RKO (cell line): ENCODE data around the gene LGALS14.
"Not testable (repeated sequence)": the region's sequence is repeated elsewhere in the genome, so short reads cannot be mapped to it uniquely, and the experiment has no call there.

ENCODE experiments used
- DNase-seq: peaks from one replicate; pipeline ENCODE4 v3.0.0-alpha.2; 2016; ENCODE audit warnings: low spot score

LGALS14 gene

DNA sequence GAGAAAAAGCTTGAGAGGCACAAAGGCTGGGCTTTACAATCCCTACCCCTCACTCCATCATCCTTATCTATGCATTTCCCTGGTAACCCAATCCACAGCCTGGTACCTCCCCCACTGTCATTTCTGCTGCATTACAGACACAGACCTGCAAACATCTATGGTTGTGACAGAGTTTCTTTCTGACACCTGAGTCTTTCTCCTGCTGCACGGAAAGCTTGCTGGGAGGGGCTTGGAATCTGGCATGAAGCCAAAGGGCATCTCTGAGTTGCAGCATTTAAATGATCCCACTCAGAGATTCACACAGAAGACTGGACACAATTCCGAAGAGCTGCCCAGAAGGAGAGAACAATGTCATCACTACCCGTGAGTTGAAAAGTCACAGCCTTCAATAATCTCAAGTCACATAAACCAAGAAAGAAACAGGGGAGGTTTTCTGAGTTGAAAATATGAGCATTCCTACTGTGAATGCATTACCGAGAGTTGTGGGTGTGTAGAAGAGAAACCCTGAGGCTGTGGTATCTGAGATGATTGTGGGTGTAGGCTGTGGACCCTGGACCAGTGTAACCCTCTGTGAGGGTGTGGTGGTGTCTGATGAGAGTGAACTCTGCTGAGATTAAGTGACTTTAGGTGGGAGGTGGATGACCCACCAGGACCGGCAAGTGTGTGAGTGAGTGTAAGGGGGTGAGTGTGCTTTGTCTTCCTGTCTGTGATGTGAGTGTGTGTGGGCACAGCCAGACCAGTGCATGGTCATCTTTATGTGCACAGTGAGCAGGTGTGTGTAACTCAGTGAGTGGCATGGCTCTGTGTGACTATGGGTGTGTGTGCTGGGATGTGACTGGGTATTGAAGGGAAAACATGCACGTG, at the start of gene LGALS14:
Gene LGALS14 (plus strand): TSS at position 301 of the 864 bp plus-strand sequence. CDS start 48 bp downstream, at position 349.
- no peak for DNase-seq

- DNase-seq, result no peak
Observed at GRCh38 chr19:39655613-39656012, 48.7 kb upstream of the LGALS14 start, which contains the start of gene LGALS16. Gene LGALS16, plus strand, starts transcription at chr19:39655913. Its CDS starts 49 bp downstream, at chr19:39655962.

GRCh38 chr19:39659791-39660190, 44.5 kb upstream of the LGALS14 start:
- no peak for DNase-seq

DNA sequence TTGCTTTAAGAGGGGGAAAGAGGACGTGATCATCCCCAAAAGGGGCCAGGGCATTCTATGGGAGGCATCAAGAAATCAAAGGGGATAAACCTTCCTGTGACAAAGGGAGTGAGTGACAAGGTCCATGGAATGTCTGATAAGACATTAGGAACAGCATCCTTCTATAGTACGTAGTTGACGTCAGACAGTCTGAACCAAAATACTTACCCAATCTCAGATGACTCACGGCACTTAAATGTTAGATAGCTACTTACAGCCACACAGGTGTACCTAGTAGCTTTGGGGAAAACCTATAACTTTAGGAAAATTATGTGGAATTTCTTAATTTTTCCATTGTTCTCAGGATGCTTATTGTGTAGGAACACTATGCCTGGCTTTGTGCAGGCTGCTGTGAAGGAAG, 43.6 kb upstream of the LGALS14 start:
- no peak for DNase-seq

GRCh38 chr19:39661565-39661964, 42.7 kb upstream of the LGALS14 start:
- DNase-seq, result no peak

DNA sequence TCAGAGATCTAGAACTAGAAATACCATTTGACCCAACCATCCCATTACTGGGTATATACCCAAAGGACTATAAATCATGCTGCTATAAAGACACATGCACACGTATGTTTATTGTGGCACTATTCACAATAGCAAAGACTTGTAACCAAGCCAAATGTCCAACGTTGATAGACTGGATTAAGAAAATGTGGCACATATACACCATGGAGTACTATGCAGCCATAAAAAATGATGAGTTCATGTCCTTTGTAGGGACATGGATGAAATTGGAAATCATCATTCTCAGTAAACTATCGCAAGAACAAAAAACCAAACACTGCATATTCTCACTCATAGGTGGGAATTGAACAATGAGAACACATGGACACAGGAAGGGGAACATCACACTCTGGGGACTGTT, 34.4 kb upstream of the LGALS14 start:
- not testable (repeated sequence) for DNase-seq

- DNase-seq, result no peak
Observed at GRCh38 chr19:39670998-39671397, 33.3 kb upstream of the LGALS14 start.

- peak; percentile 71 for DNase-seq
Observed at GRCh38 chr19:39671739-39672363, 32.4 kb upstream of the LGALS14 start.

DNA sequence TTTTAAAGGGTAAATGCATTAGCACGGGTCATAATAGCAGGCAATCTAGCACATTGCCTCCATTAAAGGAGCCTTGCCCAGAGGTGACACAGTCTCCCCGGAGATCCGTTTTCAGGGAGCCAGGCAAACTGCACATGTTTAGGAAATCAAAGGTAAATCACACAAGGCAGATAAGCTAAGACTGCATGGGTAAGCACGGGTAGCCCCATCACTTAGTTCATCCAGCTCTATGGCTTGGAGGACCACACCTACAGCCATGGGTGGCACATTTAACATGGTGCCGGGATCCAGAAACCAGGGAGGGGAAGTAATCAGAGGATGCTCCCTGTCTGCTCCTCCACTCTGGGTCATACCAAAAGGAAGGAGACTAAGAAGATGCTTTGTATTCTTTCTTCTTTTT, 31.8 kb upstream of the LGALS14 start:
- DNase-seq, result no peak

DNA sequence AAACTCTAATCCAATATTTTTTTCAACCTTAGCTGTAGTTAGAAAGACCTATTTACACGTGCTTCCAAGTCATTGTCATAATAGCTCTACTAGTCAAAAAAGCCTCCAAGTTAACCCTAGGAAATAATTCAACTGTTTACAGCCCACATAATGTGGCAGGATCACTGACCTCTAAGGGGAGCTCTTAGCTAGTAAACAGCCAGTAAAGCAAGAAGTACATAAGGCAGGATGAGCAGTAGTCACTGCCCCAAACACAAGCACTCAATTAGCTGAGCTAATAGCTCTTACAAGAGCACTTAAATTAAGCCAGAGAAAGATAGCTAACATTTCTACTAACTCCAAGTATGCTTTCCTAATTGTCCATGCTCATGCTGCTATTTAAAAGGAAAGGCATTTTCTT, 30.4 kb upstream of the LGALS14 start:
- peak; percentile 25 for DNase-seq

DNA sequence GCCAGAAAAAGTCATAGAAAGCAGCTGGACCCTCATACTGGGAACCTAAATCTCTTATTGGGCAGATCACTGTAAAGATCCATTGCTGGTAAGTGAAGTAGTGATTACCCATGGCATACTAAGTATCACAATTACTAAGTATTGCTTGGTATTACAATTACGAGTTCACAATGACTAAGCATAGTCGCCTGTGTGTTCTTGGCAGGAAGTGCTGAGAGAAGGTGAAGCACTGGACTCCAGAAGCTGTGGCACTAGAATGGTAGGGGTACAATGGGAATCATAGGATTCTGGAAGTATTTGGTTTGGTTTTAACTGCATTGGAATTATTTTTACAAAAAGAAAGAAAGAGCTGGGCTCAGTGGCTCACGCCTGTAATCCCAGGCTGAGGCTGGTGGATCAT, 28.3 kb upstream of the LGALS14 start:
- DNase-seq, result peak; percentile 25

DNA sequence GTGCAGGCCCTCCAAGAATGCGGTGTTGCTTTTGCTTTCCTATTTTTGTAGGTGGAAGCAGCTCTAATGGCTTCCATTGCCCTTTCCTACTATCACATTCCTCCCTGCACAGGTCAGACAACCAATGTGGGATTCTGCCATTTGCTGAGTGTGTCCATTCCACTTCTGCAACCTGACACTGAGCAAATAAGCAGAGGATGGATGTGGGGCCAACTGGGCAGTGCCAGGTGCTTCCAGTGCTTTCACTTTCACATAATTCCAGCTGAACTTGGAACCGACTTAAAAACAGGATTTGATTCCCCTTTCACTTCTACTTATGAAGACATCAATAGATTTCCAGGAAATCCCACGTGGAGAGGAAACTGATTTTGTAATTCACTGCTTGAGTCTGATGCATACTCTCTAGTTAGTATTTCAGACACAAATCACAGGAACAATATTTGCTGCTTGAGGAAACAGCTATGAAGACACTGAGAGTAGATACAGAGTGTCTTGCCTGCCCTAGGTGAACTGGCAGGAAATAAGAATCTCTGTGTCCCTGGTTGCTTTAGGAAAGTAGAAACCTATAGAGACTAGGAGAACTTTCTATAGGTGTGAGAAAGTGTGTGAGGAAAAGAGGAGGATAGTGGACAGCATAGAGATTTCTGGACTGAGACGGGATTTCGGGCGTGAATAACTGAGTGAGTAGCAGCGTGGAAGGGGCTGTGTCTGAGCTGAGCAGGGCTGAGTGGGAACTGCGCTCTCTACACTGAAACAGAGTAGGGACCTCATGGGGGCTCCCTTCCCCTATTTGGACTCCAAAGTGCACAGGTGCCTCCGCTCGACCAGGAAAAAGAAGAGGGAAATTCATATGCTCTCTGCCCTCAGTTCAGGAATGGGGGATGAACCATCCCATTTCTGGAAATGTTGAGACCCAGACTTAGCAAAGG, 26.1 kb upstream of the LGALS14 start:
- DNase-seq, result no peak

- DNase-seq, result no peak
Observed at GRCh38 chr19:39679056-39679790, 25.1 kb upstream of the LGALS14 start.

DNA sequence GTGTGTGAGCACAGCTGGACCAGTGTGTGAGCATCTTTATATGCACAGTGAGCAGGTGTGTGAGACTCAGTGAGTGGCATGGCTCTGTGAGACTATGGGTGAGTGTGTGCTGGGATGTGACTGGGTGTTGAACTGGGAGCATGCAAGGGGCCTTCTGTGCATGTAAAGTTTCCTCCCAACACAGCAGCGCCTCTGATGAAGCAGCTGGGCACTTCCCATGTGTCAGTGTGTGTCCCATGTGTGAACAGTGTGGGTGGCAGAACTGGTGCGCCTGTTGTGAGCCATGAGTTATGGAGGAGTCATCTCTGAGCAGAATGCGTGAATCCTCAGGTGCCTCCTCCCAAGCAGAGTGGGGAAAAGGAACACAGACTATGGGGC, 24.5 kb upstream of the LGALS14 start:
- DNase-seq, result peak; percentile 20

DNA sequence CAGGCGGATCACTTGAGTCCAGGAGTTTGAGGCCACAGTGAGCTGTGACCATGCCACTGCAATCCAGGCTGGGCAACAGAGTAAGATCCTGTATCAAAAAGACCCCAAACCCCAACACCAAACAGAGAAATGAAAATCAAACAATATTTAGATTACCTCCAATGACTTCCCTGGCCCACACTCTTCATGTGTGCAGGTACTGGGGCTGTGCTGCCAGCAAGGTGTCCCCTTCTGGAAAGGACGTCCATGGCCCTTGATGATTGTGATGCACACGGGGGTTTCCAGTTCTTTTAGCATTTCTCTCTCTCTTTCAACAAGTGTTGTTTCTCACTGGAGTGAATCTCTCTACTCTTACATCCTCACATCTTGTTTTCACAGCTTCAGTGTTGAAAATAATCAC, 23.7 kb upstream of the LGALS14 start:
- no peak for DNase-seq

DNA sequence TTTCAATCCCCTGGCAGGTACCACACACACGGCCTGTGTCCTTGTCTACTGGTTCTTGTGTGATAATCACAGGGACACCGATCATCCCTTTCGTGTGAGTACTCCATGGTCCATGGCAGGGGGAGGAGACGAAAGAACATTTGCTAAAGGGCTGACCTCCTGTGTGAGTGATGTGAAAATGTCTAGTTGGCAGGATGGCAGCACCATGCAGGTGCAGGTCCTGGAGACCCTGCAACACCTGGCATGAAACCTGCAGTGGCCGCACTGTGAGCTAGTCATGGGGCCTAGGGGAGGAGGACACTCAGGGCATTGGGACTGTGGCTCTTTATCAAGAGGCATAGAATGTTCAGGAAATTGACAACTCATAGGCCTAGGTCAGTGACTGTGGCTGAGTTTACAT, 22.9 kb upstream of the LGALS14 start:
- DNase-seq, result no peak

GRCh38 chr19:39684267-39684666, 20.0 kb upstream of the LGALS14 start:
- DNase-seq, result peak; percentile 8

GRCh38 chr19:39686739-39687138, 17.5 kb upstream of the LGALS14 start:
- no peak for DNase-seq

GRCh38 chr19:39688637-39689036, 15.6 kb upstream of the LGALS14 start:
- not testable (repeated sequence) for DNase-seq

GRCh38 chr19:39692166-39692565, 12.1 kb upstream of the LGALS14 start:
- peak; percentile 47 for DNase-seq

GRCh38 chr19:39692822-39693221, 11.5 kb upstream of the LGALS14 start:
- no peak for DNase-seq

DNA sequence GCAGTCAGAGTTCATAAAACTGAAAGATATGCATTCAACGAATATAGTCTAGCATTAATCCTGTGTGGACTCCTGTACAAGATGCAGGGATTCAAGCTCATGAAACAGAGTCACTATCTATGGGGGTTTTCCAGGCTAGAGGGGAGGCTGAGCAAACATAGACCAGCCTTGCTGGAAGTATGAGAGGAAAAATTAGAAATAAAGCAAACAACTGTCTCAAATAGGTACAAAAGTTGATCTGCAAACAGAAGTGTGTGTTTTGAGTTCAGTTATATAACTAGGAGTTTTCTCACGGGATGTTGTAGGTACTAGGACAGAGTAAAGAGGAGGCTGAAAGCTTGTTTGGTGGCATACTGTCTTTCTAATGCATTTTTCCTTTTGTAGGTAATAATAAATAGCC, 8.5 kb upstream of the LGALS14 start:
- DNase-seq, result no peak
